SK-N-SH (cell line): Measurements from ENCODE around the gene CYP1A1. TPM values are rescaled to one million over a fixed set of nuclear protein-coding genes. Genes with fewer than 3 reads are reported as not detected.
A peak's percentile ranks its signal among the peaks of the same experiment; 100 is the strongest.

Experiments
- CTCF ChIA-PET: fragments of 300-600, 350-600 bp; formaldehyde crosslinking; extraction: SDS; loops from one replicate; lab custom pipeline; 2021; lab: Yijun Ruan, JAX
- POLR2A ChIA-PET: fragments of 350-600 bp; sonication (Branson Sonifier 250); formaldehyde crosslinking; extraction: SDS; loops from one replicate; lab custom pipeline; 2020; ENCODE audit warnings: antibody characterized with exemption, inconsistent platforms; lab: Yijun Ruan, JAX
- DNase-seq: peaks from one replicate; pipeline ENCODE4 v3.0.0; 2012
- H2AFZ ChIP-seq: fragments of 200-600 bp; sonication (generic); 2 replicates; pipeline ENCODE4 v1.8.1; 2016; ENCODE audit warnings: antibody characterized with exemption, mild to moderate bottlenecking, low read depth
- H3F3A ChIP-seq: fragments of 200-600 bp; sonication (generic); replicated peaks from 2 replicates; pipeline ENCODE3; 2016; ENCODE audit warnings: antibody characterized with exemption, mild to moderate bottlenecking; ENCODE audit not compliant: insufficient read depth
- H3K27ac ChIP-seq, 2 experiments: fragments of 200-500 bp in 1 of 2; fragments of 200-600 bp in 1 of 2; sonication (Bioruptor generic) in 1 of 2; sonication (generic), shearing (Covaris generic) in 1 of 2; 2 replicates each; pipeline versions ENCODE4 v1.5.1 to v1.6.1; 2014 to 2016; ENCODE audit warnings: low read depth in 2 of 2, inconsistent platforms in 1 of 2, low read length in 1 of 2, mild to moderate bottlenecking in 1 of 2, mixed read lengths in 1 of 2
- H3K27me3 ChIP-seq: fragments of 200-600 bp; sonication (generic), shearing (Covaris generic); 2 replicates; pipeline ENCODE4 v1.6.1; 2016; ENCODE audit warnings: mixed run types; ENCODE audit not compliant: insufficient read depth
- H3K36me3 ChIP-seq, 2 experiments: fragments of 200-500 bp in 1 of 2; fragments of 200-600 bp in 1 of 2; sonication (Bioruptor generic) in 1 of 2; sonication (generic) in 1 of 2; replicated peaks in 1 of 2; 2 replicates each; pipeline versions ENCODE3 to v1.5.1; 2014 to 2016; ENCODE audit warnings: low read length in 1 of 2, mild to moderate bottlenecking in 1 of 2; ENCODE audit not compliant: insufficient read depth in 2 of 2, control insufficient read depth in 1 of 2
- H3K4me1 ChIP-seq, 2 experiments: fragments of 200-500 bp in 1 of 2; fragments of 200-600 bp in 1 of 2; sonication (Bioruptor generic) in 1 of 2; sonication (generic), shearing (Covaris generic) in 1 of 2; 2 replicates each; pipeline versions ENCODE4 v1.5.1 to v1.6.1; 2014 to 2016; ENCODE audit warnings: low read depth in 1 of 2, low read length in 1 of 2, mixed run types in 1 of 2; ENCODE audit not compliant: insufficient read depth in 2 of 2, control insufficient read depth in 1 of 2
- H3K4me2 ChIP-seq: fragments of 200-600 bp; sonication (generic), shearing (Covaris generic); 2 replicates; pipeline ENCODE4 v1.6.1; 2017; ENCODE audit warnings: mixed run types
- H3K4me3 ChIP-seq, 2 experiments: fragments of 200-500 bp in 1 of 2; fragments of 200-600 bp in 1 of 2; sonication (Bioruptor generic) in 1 of 2; sonication (generic), shearing (Covaris generic) in 1 of 2; 2 replicates each; pipeline versions ENCODE4 v1.5.1 to v1.8.1; 2014 to 2016; ENCODE audit warnings: low read depth in 2 of 2, inconsistent platforms in 1 of 2, low read length in 1 of 2, mild to moderate bottlenecking in 1 of 2, mixed read lengths in 1 of 2, moderate library complexity in 1 of 2
- H3K79me2 ChIP-seq: fragments of 200-600 bp; sonication (generic); 2 replicates; pipeline ENCODE4 v1.8.1; 2017; ENCODE audit warnings: mild to moderate bottlenecking; ENCODE audit not compliant: insufficient read depth
- H3K9ac ChIP-seq: fragments of 200-600 bp; sonication (generic); 2 replicates; pipeline ENCODE4 v1.6.1; 2017; ENCODE audit warnings: mixed run types
- H3K9me2 ChIP-seq: fragments of 200-600 bp; sonication (generic); 2 replicates; pipeline ENCODE4 v1.6.1; 2017; ENCODE audit warnings: mixed run types
- H3K9me3 ChIP-seq: fragments of 200-600 bp; sonication (generic); 2 replicates; pipeline ENCODE4 v1.6.1; 2017; ENCODE audit warnings: mixed run types, mild to moderate bottlenecking, moderate library complexity
- H4K20me1 ChIP-seq: fragments of 200-600 bp; sonication (generic); 2 replicates; pipeline ENCODE4 v1.6.1; 2017; ENCODE audit warnings: mild to moderate bottlenecking, mixed run types; ENCODE audit not compliant: insufficient read depth
- CHD2 ChIP-seq: fragments of 150-350 bp; IDR thresholded peaks from 2 replicates; pipeline ENCODE4 v1.6.1; 2018; ENCODE audit warnings: low read length; ENCODE audit not compliant: partially characterized antibody
- CTCF ChIP-seq: fragments of 200-600 bp; sonication (generic); IDR thresholded peaks from 2 replicates; pipeline ENCODE4 v1.6.1; 2017; ENCODE audit warnings: antibody characterized with exemption, mild to moderate bottlenecking, moderate library complexity
- ELF1 ChIP-seq: IDR thresholded peaks from 2 replicates; pipeline ENCODE4 v1.4.0; 2012
- EP300 ChIP-seq, 2 experiments: IDR thresholded peaks; 2 replicates each; pipeline versions ENCODE4 v1.4.0 to v1.6.1; 2012; ENCODE audit warnings: borderline replicate concordance in 1 of 2, low read depth in 1 of 2, low read length in 1 of 2
- FOSL2 ChIP-seq: IDR thresholded peaks from 2 replicates; pipeline ENCODE4 v1.4.0; 2012; ENCODE audit warnings: low read depth, mild to moderate bottlenecking, moderate library complexity, borderline replicate concordance
- FOXM1 ChIP-seq: IDR thresholded peaks from 2 replicates; pipeline ENCODE4 v1.4.0; 2012; ENCODE audit warnings: low read depth, mild to moderate bottlenecking
- GABPA ChIP-seq: IDR thresholded peaks from 2 replicates; pipeline ENCODE4 v1.4.0; 2012; ENCODE audit warnings: low read depth, mild to moderate bottlenecking
- IRF3 ChIP-seq: fragments of 150-350 bp; IDR thresholded peaks from 2 replicates; pipeline ENCODE4 v1.6.1; 2016; ENCODE audit warnings: mild to moderate bottlenecking, low read depth, low read length
- JUND ChIP-seq: IDR thresholded peaks from 2 replicates; pipeline ENCODE4 v1.4.0; 2012
- RCOR1 ChIP-seq: fragments of 150-350 bp; IDR thresholded peaks from 2 replicates; pipeline ENCODE4 v1.6.1; 2017; ENCODE audit warnings: antibody characterized with exemption, low read length
- RFX5 ChIP-seq: IDR thresholded peaks from 2 replicates; pipeline ENCODE4 v1.6.1; 2012; ENCODE audit warnings: mild to moderate bottlenecking, improper control_type of control experiment, low read length
- RXRA ChIP-seq: IDR thresholded peaks from 2 replicates; pipeline ENCODE4 v1.4.0; 2012; ENCODE audit warnings: low read depth, mild to moderate bottlenecking, borderline replicate concordance
- SIN3A ChIP-seq: IDR thresholded peaks from 2 replicates; pipeline ENCODE4 v1.6.1; 2012; ENCODE audit warnings: low read depth, mild to moderate bottlenecking, low read length, moderate library complexity, borderline replicate concordance
- SMC3 ChIP-seq: IDR thresholded peaks from 2 replicates; pipeline ENCODE4 v1.6.1; 2012; ENCODE audit warnings: low read depth, low read length, improper control_type of control experiment
- TEAD4 ChIP-seq: IDR thresholded peaks from 2 replicates; pipeline ENCODE4 v1.4.0; 2012; ENCODE audit warnings: mild to moderate bottlenecking, borderline replicate concordance; ENCODE audit not compliant: insufficient read depth
- USF1 ChIP-seq: IDR thresholded peaks from 2 replicates; pipeline ENCODE4 v1.4.0; 2012; ENCODE audit warnings: low read depth, borderline replicate concordance
- YY1 ChIP-seq: IDR thresholded peaks from 2 replicates; pipeline ENCODE4 v1.4.0; 2012; ENCODE audit warnings: low read depth, mild to moderate bottlenecking
- ZBTB33 ChIP-seq: IDR thresholded peaks from 2 replicates; pipeline ENCODE4 v1.4.0; 2012; ENCODE audit warnings: low read depth, borderline replicate concordance
- WGBS: methylation state at CpG from one replicate; pipeline ENCODE4 v1.1.6; 2017; ENCODE audit warnings: low lambda C conversion rate; 5-methylcytosine and 5-hydroxymethylcytosine counted together
- polyA plus RNA-seq, 3 experiments: library from polyadenylated mRNA; depleted of rRNA; stranded (reverse); fragments of >200 nt; gene quantifications; 2 replicates each; pipeline ENCODE4 v1.2.3, GENCODE V29; 2012

CYP1A1 gene
- polyA plus RNA-seq, 1 of the 3 experiments (the other 2 are of a cell fraction) = 0.07 TPM

- Histone ChIP-seq H2AFZ (no peak overlapping the region), H3K9me3 (no peaks in the 10 kb centered on the region), H3K9me2 (no peaks in the 10 kb centered on the region), H3F3A (no peaks in the 10 kb centered on the region), H4K20me1 (no peaks in the 10 kb centered on the region), H3K36me3 (no peaks in the 10 kb centered on the region), H3K4me2 (no peak overlapping the region), H3K4me3 (no peak overlapping the region), H3K4me1 (peaks cover 0 to 7% of the 10 kb centered on the region in 2 experiments; a peak in 1 of 4 replicates)
- ChIA-PET POLR2A (no interaction called here), CTCF (interaction anchor here (1.6 to 5.1 kb wide), 2 partner anchors 16 to 45 kb away, joined by 3 to 32 read pairs; no protein-coding TSS in a partner anchor)
- DNase-seq = peak; percentile 85
- whole genome bisulfite sequencing = 10% methylated on average over 1 of the region's 1 CpG
- TF ChIP-seq JUND (peak; percentile 50), YY1 (peak; percentile 65; the same call in 1 of the 2 replicates), CHD2 (peak; percentile 15), RFX5 (peak; percentile 58; the same call in 1 of the 2 replicates), FOXM1 (no peak), FOSL2 (no peak), RCOR1 (0 out of 2 replicates have a peak, but pooled peaks have one; percentile 12)
- TF ChIP-seq, all 33 proteins: peak for 5
- H3K27ac ChIP-seq = no peak overlapping the region
- H3K79me2 ChIP-seq = no peaks in the 10 kb centered on the region
- H3K9ac ChIP-seq = no peak overlapping the region
- H3K27me3 ChIP-seq = peaks cover 6% of the 10 kb centered on the region; the same call in 1 of the 2 replicates
These were observed 1.5 kb downstream of the CYP1A1 start for GRCh38 chr15:74723754-74724334.

GRCh38 chr15:74723187-74723586 is 2.1 kb downstream of the CYP1A1 start:
- Histone ChIP-seq H3K79me2 (no peaks in the 10 kb centered on the region), H3K4me1 (peaks cover 0 to 7% of the 10 kb centered on the region in 2 experiments; a peak in 1 of 4 replicates), H3F3A (no peaks in the 10 kb centered on the region), H3K27ac (no peak overlapping the region), H3K9ac (no peak overlapping the region), H3K36me3 (no peaks in the 10 kb centered on the region), H3K27me3 (peaks cover 7% of the 10 kb centered on the region; the same call in 1 of the 2 replicates), H3K4me2 (no peak overlapping the region), H2AFZ (no peak overlapping the region), H4K20me1 (no peaks in the 10 kb centered on the region), H3K9me3 (no peaks in the 10 kb centered on the region), H3K4me3 (no peak overlapping the region), H3K9me2 (no peaks in the 10 kb centered on the region)
- CTCF ChIA-PET = interaction anchor here (5.1 kb wide), 1 partner anchor 46 kb away, joined by 32 read pairs; no protein-coding TSS in a partner anchor
- no peak for DNase-seq
- no peak for TF ChIP-seq CTCF
- no peak for TF ChIP-seq RCOR1
- no peak for TF ChIP-seq RXRA
- TF ChIP-seq IRF3 = no peak
- TF ChIP-seq YY1 = no peak
- no peak for TF ChIP-seq ZBTB33
- no peak for TF ChIP-seq USF1
- TF ChIP-seq CHD2 = no peak
- no peak for TF ChIP-seq TEAD4
- no peak for TF ChIP-seq ELF1
- no peak for TF ChIP-seq SMC3
- no peak for TF ChIP-seq EP300 (IDR thresholded peaks at IDR 0.05; ENCODE audit: borderline replicate concordance in 1 of 2, low read depth in 1 of 2, low read length in 1 of 2)
- no peak for TF ChIP-seq SIN3A
- TF ChIP-seq GABPA = no peak
- WGBS = 71% methylated on average over 1 of the region's 1 CpG
- POLR2A ChIA-PET = no interaction called here
